SK-N-SH treated with all-trans-retinoic acid at 6 μM for 48 hours (cell line): ENCODE results near the gene RBM23.

Source experiments
- ARNTL ChIP-seq: fragments of 450-650 bp; formaldehyde crosslinking; IDR thresholded peaks from 2 replicates; pipeline ENCODE4 v1.5.0; 2020; ENCODE audit warnings: low read depth, mild to moderate bottlenecking, moderate library complexity, borderline replicate concordance
- ESRRG ChIP-seq: fragments of 250-450 bp; sonication (Bioruptor Pico); IDR thresholded peaks from 2 replicates; pipeline ENCODE4 v1.6.1; 2021; ENCODE audit warnings: mild to moderate bottlenecking
- PATZ1 ChIP-seq: fragments of 250-450 bp; sonication (Bioruptor Pico); IDR thresholded peaks from 2 replicates; pipeline ENCODE4 v1.8.0; 2020; ENCODE audit warnings: mild to moderate bottlenecking, moderate library complexity, borderline replicate concordance
- TSHZ2 ChIP-seq: fragments of 250-450 bp; sonication (Bioruptor Pico); IDR thresholded peaks from 2 replicates; pipeline ENCODE4 v1.5.0; 2020; ENCODE audit warnings: mild to moderate bottlenecking, moderate library complexity
- ZC3H10 ChIP-seq: fragments of 250-450 bp; sonication (Bioruptor Pico); IDR thresholded peaks from 2 replicates; pipeline ENCODE4 v1.5.1; 2021; ENCODE audit warnings: mild to moderate bottlenecking, moderate library complexity
- ZFP3 ChIP-seq: fragments of 250-450 bp; sonication (Bioruptor Pico); IDR thresholded peaks from 2 replicates; pipeline ENCODE4 v1.5.0; 2020; ENCODE audit warnings: mild to moderate bottlenecking, moderate library complexity
- ZFP30 ChIP-seq: fragments of 450-650 bp; formaldehyde crosslinking; IDR thresholded peaks from 2 replicates; pipeline ENCODE4 v1.5.0; 2022; ENCODE audit warnings: mild to moderate bottlenecking, moderate library complexity
- ZNF565 ChIP-seq: fragments of 450-650 bp; formaldehyde crosslinking; conservative IDR thresholded peaks from 2 replicates; pipeline ENCODE4 v1.5.0; 2020; ENCODE audit warnings: low read depth, mild to moderate bottlenecking, moderate library complexity

GRCh38 chr14:22920697-22921096 lies 1.7 kb upstream of the RBM23 start:
- TF ChIP-seq ZFP30 (CRISPR knock-in tag) (no peak), PATZ1 (CRISPR knock-in tag) (no peak), ARNTL (CRISPR knock-in tag) (no peak), ESRRG (CRISPR knock-in tag) (no peak), ZNF565 (CRISPR knock-in tag) (no peak), TSHZ2 (CRISPR knock-in tag) (no peak), ZFP3 (no peak), ZC3H10 (CRISPR knock-in tag) (no peak)
